ENCODE results near the gene MAG. TPM values are rescaled to one million over a fixed set of nuclear protein-coding genes. Genes with fewer than 3 reads are reported as not detected.

The MAG gene
- polyA plus RNA-seq, 3 donors: not detected

DNA sequence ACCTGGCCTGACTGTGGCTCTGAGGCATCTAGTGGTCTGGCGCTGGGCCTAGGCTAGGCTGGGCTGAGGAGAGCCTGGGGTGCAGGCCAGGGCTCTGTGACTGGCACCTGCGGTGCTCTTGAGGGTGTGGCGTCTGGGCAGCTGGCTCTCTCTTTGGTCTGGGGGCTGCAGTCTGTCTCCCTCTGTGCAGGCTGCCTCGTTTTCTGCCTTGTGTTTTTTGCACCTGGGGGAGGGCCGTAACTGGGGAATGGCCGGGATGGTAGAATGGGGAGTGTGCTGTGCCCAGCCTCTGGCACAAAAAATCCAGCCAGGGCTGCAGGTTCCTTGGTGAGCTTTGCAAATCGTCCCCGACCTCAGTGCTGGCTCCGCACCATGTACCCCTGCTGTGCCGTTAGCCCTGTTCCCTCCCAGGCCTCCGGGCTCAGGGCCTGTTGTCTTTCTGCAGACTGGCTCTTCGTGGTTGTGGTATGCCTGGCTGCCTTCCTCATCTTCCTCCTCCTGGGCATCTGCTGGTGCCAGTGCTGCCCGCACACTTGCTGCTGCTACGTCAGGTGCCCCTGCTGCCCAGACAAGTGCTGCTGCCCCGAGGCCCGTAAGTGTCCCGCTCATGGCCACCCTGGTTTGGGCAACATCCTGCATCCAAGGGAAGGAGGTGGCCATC is 29.7 kb upstream of the MAG start:
- Histone ChIP-seq H3K36me3 (replicated peaks in 1 of 2; ENCODE audit: control insufficient read depth in 1 of 2, insufficient read depth in 2 of 2, low read length in 2 of 2) (no peaks in the 10 kb centered on the region), H3K27me3 (ENCODE audit: control insufficient read depth in 2 of 2, insufficient read depth in 2 of 2, low read length in 2 of 2) (peaks cover 0 to 10% of the 10 kb centered on the region in 2 donors), H3K4me2 (replicated peaks; ENCODE audit: extremely low read depth, low read length, poor library complexity, severe bottlenecking) (no peak overlapping the region), H3K4me1 (ENCODE audit: control insufficient read depth in 1 of 2, insufficient read depth in 2 of 2, low read length in 2 of 2) (peaks cover 31 to 34% of the 10 kb centered on the region in 2 donors), H4K20me1 (ENCODE audit: insufficient read depth, low read length) (no peaks in the 10 kb centered on the region), H3K4me3 (replicated peaks in 1 of 3; ENCODE audit: low read depth in 2 of 3, low read length in 3 of 3) (no peak overlapping the region), H3K79me2 (ENCODE audit: insufficient read depth, low read length) (peaks cover 6% of the 10 kb centered on the region), H3K9ac (ENCODE audit: insufficient read depth, low read length, poor library complexity, severe bottlenecking) (no peak overlapping the region), H3K9me3 (replicated peaks in 1 of 2; ENCODE audit: control insufficient read depth in 1 of 2, insufficient read depth in 1 of 2, low read length in 2 of 2) (no peaks in the 10 kb centered on the region), H3K27ac (ENCODE audit: low read depth in 1 of 2, low read length in 2 of 2) (no peak overlapping the region), H2AFZ (ENCODE audit: insufficient read depth, low read depth, low read length, poor library complexity, severe bottlenecking) (no peak overlapping the region)
- intact Hi-C loops (cut with micrococcal nuclease): loop anchor here in 1 of 2 donors (10.0 kb wide), 1 partner anchor 57 kb away; no protein-coding TSS in a partner anchor
- Mint-ChIP-seq H3K9me3 (peaks cover 0 to 2% (median 0%) of the 10 kb centered on the region in 7 donors), H3K27ac (peak overlapping the region in 1 of 7 donors; percentile 28), H3K36me3 (peaks cover 3% of the 10 kb centered on the region in 2 donors), H3K4me1 (peaks cover 30% of the 10 kb centered on the region), H3K4me3 (peak overlapping the region in 1 of 2 donors; percentile 41), H3K27me3 (ENCODE audit: low read depth in 3 of 3) (peaks cover 9 to 31% (median 15%) of the 10 kb centered on the region in 3 donors)
- 56% methylated on average over 14 of the region's 17 CpGs for WGBS (ENCODE audit: insufficient coverage)
- DNase-seq: no peak
- TF ChIP-seq, protein P1, sequence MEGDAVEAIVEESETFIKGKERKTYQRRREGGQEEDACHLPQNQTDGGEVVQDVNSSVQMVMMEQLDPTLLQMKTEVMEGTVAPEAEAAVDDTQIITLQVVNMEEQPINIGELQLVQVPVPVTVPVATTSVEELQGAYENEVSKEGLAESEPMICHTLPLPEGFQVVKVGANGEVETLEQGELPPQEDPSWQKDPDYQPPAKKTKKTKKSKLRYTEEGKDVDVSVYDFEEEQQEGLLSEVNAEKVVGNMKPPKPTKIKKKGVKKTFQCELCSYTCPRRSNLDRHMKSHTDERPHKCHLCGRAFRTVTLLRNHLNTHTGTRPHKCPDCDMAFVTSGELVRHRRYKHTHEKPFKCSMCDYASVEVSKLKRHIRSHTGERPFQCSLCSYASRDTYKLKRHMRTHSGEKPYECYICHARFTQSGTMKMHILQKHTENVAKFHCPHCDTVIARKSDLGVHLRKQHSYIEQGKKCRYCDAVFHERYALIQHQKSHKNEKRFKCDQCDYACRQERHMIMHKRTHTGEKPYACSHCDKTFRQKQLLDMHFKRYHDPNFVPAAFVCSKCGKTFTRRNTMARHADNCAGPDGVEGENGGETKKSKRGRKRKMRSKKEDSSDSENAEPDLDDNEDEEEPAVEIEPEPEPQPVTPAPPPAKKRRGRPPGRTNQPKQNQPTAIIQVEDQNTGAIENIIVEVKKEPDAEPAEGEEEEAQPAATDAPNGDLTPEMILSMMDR (IDR thresholded peaks at IDR 0.05): no peak

- 53% methylated on average over 5 of the region's 7 CpGs for WGBS (ENCODE audit: insufficient coverage)
- TF ChIP-seq, protein P1 (IDR thresholded peaks at IDR 0.05): no peak
- no peak overlapping the region for H3K9ac ChIP-seq (ENCODE audit: insufficient read depth, low read length, poor library complexity, severe bottlenecking)
- no peak overlapping the region for H3K27ac ChIP-seq (ENCODE audit: low read depth in 1 of 2, low read length in 2 of 2)
- peak in 2 of 3 donors; percentile 31 to 37 for DNase-seq
- H3K4me1 ChIP-seq (ENCODE audit: control insufficient read depth in 1 of 2, insufficient read depth in 2 of 2, low read length in 2 of 2): peaks cover 34 to 40% of the 10 kb centered on the region in 2 donors
- peaks cover 0 to 10% of the 10 kb centered on the region in 2 donors for H3K27me3 ChIP-seq (ENCODE audit: control insufficient read depth in 2 of 2, insufficient read depth in 2 of 2, low read length in 2 of 2)
- H3K4me3 ChIP-seq (replicated peaks in 1 of 3; ENCODE audit: low read depth in 2 of 3, low read length in 3 of 3): no peak overlapping the region
- H3K9me3 Mint-ChIP-seq: peaks cover 0 to 2% (median 0%) of the 10 kb centered on the region in 7 donors
- H2AFZ ChIP-seq (ENCODE audit: insufficient read depth, low read depth, low read length, poor library complexity, severe bottlenecking): no peak overlapping the region
- H3K36me3 ChIP-seq (replicated peaks in 1 of 2; ENCODE audit: control insufficient read depth in 1 of 2, insufficient read depth in 2 of 2, low read length in 2 of 2): no peaks in the 10 kb centered on the region
- peaks cover 12% of the 10 kb centered on the region for H3K79me2 ChIP-seq (ENCODE audit: insufficient read depth, low read length)
- H3K36me3 Mint-ChIP-seq: peaks cover 3% of the 10 kb centered on the region in 2 donors
- H3K9me3 ChIP-seq (replicated peaks in 1 of 2; ENCODE audit: control insufficient read depth in 1 of 2, insufficient read depth in 1 of 2, low read length in 2 of 2): no peaks in the 10 kb centered on the region
- peaks cover 6 to 22% (median 14%) of the 10 kb centered on the region in 3 donors for H3K27me3 Mint-ChIP-seq (ENCODE audit: low read depth in 3 of 3)
- no peaks in the 10 kb centered on the region for H4K20me1 ChIP-seq (ENCODE audit: insufficient read depth, low read length)
- peaks cover 30% of the 10 kb centered on the region for H3K4me1 Mint-ChIP-seq
- intact Hi-C loops (cut with micrococcal nuclease): loop anchor here in 1 of 2 donors (5.0 to 10.0 kb wide), 3 partner anchors 42 to 122 kb away; partner anchors contain the start of gene FXYD7
- H3K4me3 Mint-ChIP-seq: peak overlapping the region in 1 of 2 donors; percentile 27
- H3K4me2 ChIP-seq (replicated peaks; ENCODE audit: extremely low read depth, low read length, poor library complexity, severe bottlenecking): no peak overlapping the region
- H3K27ac Mint-ChIP-seq: peak overlapping the region in 4 of 7 donors; percentile 2 to 57 (median 34)
Observed at GRCh38 chr19:35264268-35265125, 27.5 kb upstream of the MAG start.

Measured in CD14-positive monocyte (primary cell).